Body of pancreas (tissue), 4 donors: Measurements from ENCODE around the gene PRKAG2. TPM values are rescaled to one million over a fixed set of nuclear protein-coding genes. Genes with fewer than 3 reads are reported as not detected.
"Not testable (repeated sequence)": the region's sequence is repeated elsewhere in the genome, so short reads cannot be mapped to it uniquely, and the experiment has no call there.

Source experiments
- ATAC-seq: fragments of 150-250 bp; one replicate; pipeline ENCODE4 v1.9.1; 2016
- DNase-seq, 4 donors: peaks; one replicate each; pipeline ENCODE4 v3.0.0-alpha.2; 2019
- H3K27ac ChIP-seq, 4 donors: fragments of 200-600 bp; sonication (generic); 1 replicate in 3 of 4; 2 replicates in 1 of 4; pipeline versions ENCODE4 v1.5.1 to v1.6.1; 2016 to 2019; ENCODE audit warnings: mild to moderate bottlenecking in 1 of 4, mixed read lengths in 1 of 4, moderate library complexity in 1 of 4
- H3K27me3 ChIP-seq, 2 donors: fragments of 200-600 bp; sonication (generic); one replicate each; pipeline ENCODE4 v1.6.0; 2016; ENCODE audit warnings: mild to moderate bottlenecking in 1 of 2
- H3K36me3 ChIP-seq, 2 donors: fragments of 200-600 bp; sonication (generic); replicated peaks in 1 of 2; 2 replicates each; pipeline ENCODE4 v1.5.1; 2016; ENCODE audit warnings: low read depth in 2 of 2; ENCODE audit not compliant: insufficient read depth in 1 of 2
- H3K4me1 ChIP-seq: fragments of 200-600 bp; sonication (generic); one replicate; pipeline ENCODE4 v1.6.0; 2016
- H3K4me3 ChIP-seq, 2 donors: fragments of 200-600 bp; sonication (generic); 1 replicate in 1 of 2; 2 replicates in 1 of 2; pipeline ENCODE4 v1.5.1; 2016 to 2019
- H3K9me3 ChIP-seq, 3 donors: fragments of 200-600 bp; sonication (generic); 1 replicate in 2 of 3; 2 replicates in 1 of 3; pipeline ENCODE4 v1.5.1; 2016
- CTCF ChIP-seq, 7 experiments: fragments of 450-650 bp in 4 of 7; fragments of 200-600 bp in 3 of 7; sonication (generic) in 3 of 7; IDR thresholded peaks; one replicate each; pipeline ENCODE4 v1.5.1; 2016 to 2019; ENCODE audit warnings: antibody characterized with exemption in 7 of 7
- POLR2A ChIP-seq, 3 donors: fragments of 450-650 bp; IDR thresholded peaks; one replicate each; pipeline ENCODE4 v1.6.1; 2016; ENCODE audit warnings: antibody characterized with exemption in 3 of 3, mild to moderate bottlenecking in 2 of 3
- WGBS, 2 donors: methylation state at CpG; one replicate each; pipeline ENCODE4 v1.1.5; 2017; 5-methylcytosine and 5-hydroxymethylcytosine counted together
- intact Hi-C: fragments of 100-400 bp; cut with DNase I; formaldehyde crosslinking; loops from one replicate; pipeline ENCODE4 v1.15.1; 2023
- total RNA-seq, 2 donors: library from RNA; depleted of rRNA; stranded (reverse); fragments of >200 nt; gene quantifications; one replicate each; pipeline ENCODE4 v1.1.0, GENCODE V29; 2016

The PRKAG2 gene
- total RNA-seq, 2 donors from 2014 or later = 9.9 to 24.4 TPM

GRCh38 chr7:151800861-151801260 lies 76.1 kb downstream of the PRKAG2 start:
- Histone ChIP-seq H3K36me3 (no peaks in the 10 kb centered on the region), H3K27me3 (no peaks in the 10 kb centered on the region), H3K9me3 (no peaks in the 10 kb centered on the region), H3K4me3 (no peak overlapping the region), H3K4me1 (peaks cover 24% of the 10 kb centered on the region), H3K27ac (no peak overlapping the region)
- intact Hi-C loops = no loop called here
- 90 to 96% methylated on average over 4 of the region's 4 CpGs for WGBS, 2 donors
- ATAC-seq (no peak), DNase-seq (no peak)
- TF ChIP-seq CTCF (IDR thresholded peaks at IDR 0.05) (no peak), POLR2A (IDR thresholded peaks at IDR 0.05) (no peak)

- DNase-seq (no peak), ATAC-seq (no peak)
- Histone ChIP-seq H3K27ac (no peak overlapping the region), H3K9me3 (no peaks in the 10 kb centered on the region), H3K4me1 (peaks cover 19% of the 10 kb centered on the region), H3K36me3 (no peaks in the 10 kb centered on the region), H3K27me3 (no peaks in the 10 kb centered on the region), H3K4me3 (no peak overlapping the region)
- intact Hi-C loops = no loop called here
- 88 to 90% methylated on average over 7 of the region's 7 CpGs for WGBS, 2 donors
- no peak for TF ChIP-seq CTCF (IDR thresholded peaks at IDR 0.05)
- TF ChIP-seq POLR2A (IDR thresholded peaks at IDR 0.05) = no peak
Measured at GRCh38 chr7:151800391-151800790, 76.5 kb downstream of the PRKAG2 start.

- Histone ChIP-seq H3K27me3 (no peaks in the 10 kb centered on the region), H3K36me3 (no peaks in the 10 kb centered on the region), H3K4me1 (peaks cover 23% of the 10 kb centered on the region), H3K27ac (no peak overlapping the region), H3K4me3 (no peak overlapping the region), H3K9me3 (no peaks in the 10 kb centered on the region)
- 93 to 94% methylated on average over 9 to 11 of the region's 15 CpGs for WGBS, 2 donors
- TF ChIP-seq CTCF (IDR thresholded peaks at IDR 0.05) (no peak), POLR2A (IDR thresholded peaks at IDR 0.05) (no peak)
- intact Hi-C loops = no loop called here
- ATAC-seq (no peak), DNase-seq (no peak)
Measured at GRCh38 chr7:151799506-151799905, 77.4 kb downstream of the PRKAG2 start.

GRCh38 chr7:151798851-151799448 lies 78.0 kb downstream of the PRKAG2 start:
- intact Hi-C loops = no loop called here
- no peak overlapping the region for H3K4me3 ChIP-seq
- H3K36me3 ChIP-seq = no peaks in the 10 kb centered on the region
- H3K4me1 ChIP-seq = peaks cover 29% of the 10 kb centered on the region
- no peaks in the 10 kb centered on the region for H3K9me3 ChIP-seq
- no peaks in the 10 kb centered on the region for H3K27me3 ChIP-seq
- no peak for TF ChIP-seq CTCF (IDR thresholded peaks at IDR 0.05)
- TF ChIP-seq POLR2A (IDR thresholded peaks at IDR 0.05) = no peak
- WGBS, 2 donors = 94 to 98% methylated on average over 10 of the region's 10 CpGs
- DNase-seq (no peak), ATAC-seq (no peak)
- H3K27ac ChIP-seq = no peak overlapping the region

GRCh38 chr7:151797667-151798307 lies 79.1 kb downstream of the PRKAG2 start:
- 72 to 85% methylated on average over 11 of the region's 11 CpGs for WGBS, 2 donors
- DNase-seq = peak in 1 of 4 donors; percentile 44
- H3K9me3 ChIP-seq, H3K36me3 ChIP-seq, H3K27me3 ChIP-seq, H3K4me3 ChIP-seq, intact Hi-C loops: not testable (repeated sequence)
- peaks cover 35% of the 10 kb centered on the region for H3K4me1 ChIP-seq
- H3K27ac ChIP-seq = peak overlapping the region in 1 of 4 donors; percentile 34
- ATAC-seq = peak; percentile 4
